GM23248 (cell line): Measurements from ENCODE around the gene ADRB1. TPM values are rescaled to one million over a fixed set of nuclear protein-coding genes. Genes with fewer than 3 reads are reported as not detected.

Experiments used
- DNase-seq: peaks from one replicate; pipeline ENCODE4 v3.0.0-alpha.2; 2015
- H2AFZ ChIP-seq: fragments of 200-600 bp; sonication (generic); 2 replicates; pipeline ENCODE4 v1.6.1; 2016; ENCODE audit warnings: antibody characterized with exemption
- H3F3A ChIP-seq: fragments of 200-600 bp; sonication (generic); 2 replicates; pipeline ENCODE4 v1.6.1; 2016; ENCODE audit warnings: mild to moderate bottlenecking, antibody characterized with exemption, mixed run types; ENCODE audit not compliant: insufficient read depth
- H3K27ac ChIP-seq: fragments of 200-600 bp; sonication (generic); 2 replicates; pipeline ENCODE4 v1.5.1; 2016; ENCODE audit warnings: mild to moderate bottlenecking
- H3K27me3 ChIP-seq: fragments of 200-600 bp; sonication (generic); replicated peaks from 2 replicates; pipeline ENCODE4 v1.6.1; 2016; ENCODE audit warnings: mild to moderate bottlenecking; ENCODE audit not compliant: insufficient read depth
- H3K36me3 ChIP-seq: fragments of 200-600 bp; sonication (generic); 2 replicates; pipeline ENCODE4 v1.6.1; 2016; ENCODE audit warnings: low read depth, mild to moderate bottlenecking
- H3K4me1 ChIP-seq: fragments of 200-600 bp; sonication (generic); 2 replicates; pipeline ENCODE4 v1.6.1; 2016; ENCODE audit warnings: mild to moderate bottlenecking; ENCODE audit not compliant: insufficient read depth
- H3K4me2 ChIP-seq: fragments of 200-600 bp; sonication (generic); one replicate; pipeline ENCODE4 v1.6.1; 2016; ENCODE audit warnings: mild to moderate bottlenecking; ENCODE audit not compliant: unreplicated experiment
- H3K4me3 ChIP-seq: fragments of 200-600 bp; sonication (generic); 2 replicates; pipeline ENCODE4 v1.5.1; 2016; ENCODE audit warnings: mild to moderate bottlenecking
- H3K79me2 ChIP-seq: fragments of 200-600 bp; sonication (generic); 2 replicates; pipeline ENCODE4 v1.6.1; 2016; ENCODE audit warnings: mild to moderate bottlenecking; ENCODE audit not compliant: insufficient read depth
- H3K9ac ChIP-seq: fragments of 200-600 bp; sonication (generic); 2 replicates; pipeline ENCODE4 v1.6.1; 2016; ENCODE audit warnings: mild to moderate bottlenecking
- H3K9me2 ChIP-seq: fragments of 200-600 bp; sonication (generic); 2 replicates; pipeline ENCODE4 v1.6.1; 2016; ENCODE audit warnings: mixed run types, mild to moderate bottlenecking, moderate library complexity; ENCODE audit not compliant: insufficient read depth
- H3K9me3 ChIP-seq: fragments of 200-600 bp; sonication (generic); one replicate; pipeline ENCODE4 v1.6.1; 2017; ENCODE audit warnings: low read depth
- H4K20me1 ChIP-seq: fragments of 200-600 bp; sonication (generic); 2 replicates; pipeline ENCODE4 v1.6.0; 2016; ENCODE audit not compliant: insufficient read depth
- EZH2 ChIP-seq: fragments of 200-600 bp; sonication (generic); IDR thresholded peaks from 2 replicates; pipeline ENCODE4 v1.6.1; 2018; ENCODE audit warnings: antibody characterized with exemption, mild to moderate bottlenecking; ENCODE audit not compliant: insufficient read depth, poor library complexity, severe bottlenecking
- EZH2phosphoT487 ChIP-seq: fragments of 200-600 bp; sonication (generic); IDR thresholded peaks from 2 replicates; pipeline ENCODE4 v1.6.1; 2018; ENCODE audit warnings: antibody characterized with exemption, moderate library complexity, mild to moderate bottlenecking, low read depth; ENCODE audit not compliant: insufficient read depth
- WGBS, 2 experiments: methylation state at CpG; one replicate each; pipeline ENCODE4 v1.1.6; 2015 to 2017; ENCODE audit warnings: low lambda C conversion rate in 2 of 2, low coverage in 1 of 2; ENCODE audit errors: missing lambda C conversion rate in 2 of 2; 5-methylcytosine and 5-hydroxymethylcytosine counted together
- in situ Hi-C: fragments of 300-500 bp; cut with MboI; formaldehyde crosslinking; loops from 2 replicates; pipeline ENCODE4 v1.15.0; 2020
- polyA plus RNA-seq: library from polyadenylated mRNA; unstranded; fragments of >200 nt; fragmentation: Nextera tagmentation; extraction: Ambion mirVana; gene quantifications from 2 replicates; pipeline ENCODE4 v1.2.1, GENCODE V29; 2016
- total RNA-seq: library from RNA; depleted of rRNA; stranded (reverse); fragments of >200 nt; shearing (Covaris generic); gene quantifications from 2 replicates; pipeline ENCODE4 v1.2.3, GENCODE V29; 2014

Gene ADRB1
- total and polyA plus RNA-seq, 2 experiments from 2014 or later, result not detected

- Histone ChIP-seq H3K4me2 (no peak overlapping the region), H3K79me2 (no peaks in the 10 kb centered on the region), H3K9me3 (no peaks in the 10 kb centered on the region), H3K27ac (no peak overlapping the region), H3K36me3 (no peaks in the 10 kb centered on the region), H4K20me1 (no peaks in the 10 kb centered on the region), H3K9me2 (no peaks in the 10 kb centered on the region), H2AFZ (no peak overlapping the region), H3K27me3 (peaks cover 48% of the 10 kb centered on the region), H3F3A (no peaks in the 10 kb centered on the region), H3K4me1 (no peaks in the 10 kb centered on the region), H3K4me3 (no peak overlapping the region), H3K9ac (no peak overlapping the region)
- in situ Hi-C loops, result no loop called here
- TF ChIP-seq EZH2phosphoT487, result no peak
- TF ChIP-seq EZH2, result no peak
- 54 to 68% methylated on average over 3 of the region's 3 CpGs for WGBS, 2 experiments
- no peak for DNase-seq
These were observed 4.8 kb upstream of the ADRB1 start for GRCh38 chr10:114038819-114039218.

GRCh38 chr10:114041166-114041565 lies 2.5 kb upstream of the ADRB1 start:
- no peak overlapping the region for H3K9ac ChIP-seq
- H3K27me3 ChIP-seq, result peaks cover 57% of the 10 kb centered on the region
- no peak overlapping the region for H3K27ac ChIP-seq
- no peak overlapping the region for H3K4me2 ChIP-seq
- H3K36me3 ChIP-seq, result no peaks in the 10 kb centered on the region
- H4K20me1 ChIP-seq, result no peaks in the 10 kb centered on the region
- 73 to 77% methylated on average over 8 of the region's 8 CpGs for WGBS, 2 experiments
- in situ Hi-C loops, result no loop called here
- DNase-seq, result no peak
- H3K9me3 ChIP-seq, result no peaks in the 10 kb centered on the region
- no peaks in the 10 kb centered on the region for H3K79me2 ChIP-seq
- no peak overlapping the region for H3K4me3 ChIP-seq
- H3F3A ChIP-seq, result no peaks in the 10 kb centered on the region
- TF ChIP-seq EZH2 (no peak), EZH2phosphoT487 (no peak)
- H3K4me1 ChIP-seq, result no peaks in the 10 kb centered on the region
- no peak overlapping the region for H2AFZ ChIP-seq
- no peaks in the 10 kb centered on the region for H3K9me2 ChIP-seq

- peak overlapping the region; percentile 35 for H3K4me2 ChIP-seq
- H3K4me1 ChIP-seq, result no peaks in the 10 kb centered on the region
- no peaks in the 10 kb centered on the region for H3K36me3 ChIP-seq
- peak overlapping the region; percentile 12; the same call in 1 of the 2 replicates for H3K4me3 ChIP-seq
- no peaks in the 10 kb centered on the region for H4K20me1 ChIP-seq
- no peaks in the 10 kb centered on the region for H3K9me2 ChIP-seq
- no peak for TF ChIP-seq EZH2
- no peak for TF ChIP-seq EZH2phosphoT487
- peaks cover 72% of the 10 kb centered on the region for H3K27me3 ChIP-seq
- peak; percentile 37 for DNase-seq
- WGBS, 2 experiments, result 1 to 2% methylated on average over 32 to 38 of the region's 38 CpGs
- H3K27ac ChIP-seq, result no peak overlapping the region
- no peaks in the 10 kb centered on the region for H3K79me2 ChIP-seq
- H3K9me3 ChIP-seq, result no peaks in the 10 kb centered on the region
- no peak overlapping the region for H3K9ac ChIP-seq
- 0 out of 2 replicates have a peak overlapping the region, but pooled peaks have one; percentile 44 for H2AFZ ChIP-seq
- H3F3A ChIP-seq, result no peaks in the 10 kb centered on the region
- in situ Hi-C loops, result no loop called here
These were observed 653 bp upstream of the ADRB1 start for GRCh38 chr10:114042895-114043531.

- Histone ChIP-seq H3F3A (no peaks in the 10 kb centered on the region), H3K9ac (no peak overlapping the region), H3K27ac (no peak overlapping the region), H3K9me3 (no peaks in the 10 kb centered on the region), H3K4me2 (peak overlapping the region; percentile 35), H3K36me3 (no peaks in the 10 kb centered on the region), H3K79me2 (no peaks in the 10 kb centered on the region), H4K20me1 (no peaks in the 10 kb centered on the region), H3K4me1 (no peaks in the 10 kb centered on the region), H3K27me3 (peaks cover 71% of the 10 kb centered on the region), H3K4me3 (no peak overlapping the region), H3K9me2 (no peaks in the 10 kb centered on the region), H2AFZ (no peak overlapping the region)
- in situ Hi-C loops, result no loop called here
- WGBS, 2 experiments, result 11 to 12% methylated on average over 61 to 63 of the region's 106 CpGs
- DNase-seq, result no peak
- TF ChIP-seq EZH2phosphoT487 (0 out of 2 replicates have a peak, but pooled peaks have one; percentile 19), EZH2 (no peak)
These were observed 825 bp downstream of the ADRB1 start for GRCh38 chr10:114044247-114045135.
